Lower leg skin (tissue), 4 donors: ENCODE measurements around the gene ENAH. TPM values are rescaled to one million over a fixed set of nuclear protein-coding genes. Genes with fewer than 3 reads are reported as not detected.
"Not testable (repeated sequence)": the region's sequence is repeated elsewhere in the genome, so short reads cannot be mapped to it uniquely, and the experiment has no call there.

Source experiments
- DNase-seq, 2 donors: peaks; one replicate each; pipeline ENCODE4 v3.0.0-alpha.2; 2019; ENCODE audit warnings: low spot score in 2 of 2
- H3K4me3 ChIP-seq: fragments of 200-600 bp; sonication (generic); 2 replicates; pipeline ENCODE4 v1.5.1; 2017; ENCODE audit warnings: mild to moderate bottlenecking, low read depth; ENCODE audit not compliant: poor library complexity, severe bottlenecking
- CTCF ChIP-seq, 3 donors: fragments of 450-650 bp; IDR thresholded peaks; one replicate each; pipeline ENCODE4 v1.5.1; 2016; ENCODE audit warnings: antibody characterized with exemption in 3 of 3, mild to moderate bottlenecking in 3 of 3, moderate library complexity in 2 of 3
- POLR2A ChIP-seq, 2 donors: fragments of 450-650 bp; IDR thresholded peaks; one replicate each; pipeline ENCODE4 v1.6.1; 2016 to 2017; ENCODE audit warnings: antibody characterized with exemption in 2 of 2, mild to moderate bottlenecking in 1 of 2, moderate library complexity in 1 of 2
- WGBS, 2 donors: methylation state at CpG; one replicate each; pipeline ENCODE4 v1.1.5; 2018; 5-methylcytosine and 5-hydroxymethylcytosine counted together
- intact Hi-C: fragments of 100-400 bp; cut with DNase I; formaldehyde crosslinking; loops from one replicate; pipeline ENCODE4 v1.15.0; 2023; ENCODE audit warnings: low total_unique reads
- total RNA-seq, 4 donors: library from RNA; depleted of rRNA; stranded (reverse); fragments of >200 nt; gene quantifications; one replicate each; pipeline ENCODE4 v1.1.0, GENCODE V29; 2016

ENAH gene
- total RNA-seq, 4 donors from 2014 or later = 32.5 to 37.4 (median 35.2) TPM

GRCh38 chr1:225635649-225636048 lies 17.3 kb downstream of the ENAH start:
- no peak overlapping the region for H3K4me3 ChIP-seq
- TF ChIP-seq POLR2A (IDR thresholded peaks at IDR 0.05) = no peak
- no peak for TF ChIP-seq CTCF (IDR thresholded peaks at IDR 0.05)
- no peak for DNase-seq
- intact Hi-C loops = no loop called here

- H3K4me3 ChIP-seq, intact Hi-C loops, DNase-seq: not testable (repeated sequence)
- WGBS, 2 donors = 87 to 97% methylated on average over 4 of the region's 4 CpGs
Measured at GRCh38 chr1:225632836-225633235, 20.1 kb downstream of the ENAH start.

- DNase-seq = no peak
- intact Hi-C loops = no loop called here
- H3K4me3 ChIP-seq = no peak overlapping the region
- WGBS, 2 donors = 90 to 92% methylated on average over 6 of the region's 6 CpGs
- TF ChIP-seq CTCF (IDR thresholded peaks at IDR 0.05) = no peak
- no peak for TF ChIP-seq POLR2A (IDR thresholded peaks at IDR 0.05)
Measured at GRCh38 chr1:225631021-225631663, 21.8 kb downstream of the ENAH start.

GRCh38 chr1:225629483-225629882 lies 23.4 kb downstream of the ENAH start:
- intact Hi-C loops = no loop called here
- DNase-seq = no peak
- no peak overlapping the region for H3K4me3 ChIP-seq
- no peak for TF ChIP-seq CTCF (IDR thresholded peaks at IDR 0.05)
- TF ChIP-seq POLR2A (IDR thresholded peaks at IDR 0.05) = no peak
- WGBS, 2 donors = 70 to 73% methylated on average over 3 of the region's 3 CpGs

GRCh38 chr1:225628794-225629193 lies 24.1 kb downstream of the ENAH start:
- H3K4me3 ChIP-seq, intact Hi-C loops, DNase-seq: not testable (repeated sequence)
- 93 to 96% methylated on average over 13 of the region's 13 CpGs for WGBS, 2 donors

GRCh38 chr1:225627304-225627947 lies 25.5 kb downstream of the ENAH start:
- TF ChIP-seq CTCF (IDR thresholded peaks at IDR 0.05) (no peak), POLR2A (IDR thresholded peaks at IDR 0.05) (no peak)
- no peak overlapping the region for H3K4me3 ChIP-seq
- intact Hi-C loops = no loop called here
- WGBS, 2 donors = 55 to 72% methylated on average over 2 of the region's 2 CpGs
- no peak for DNase-seq

- DNase-seq = no peak
- H3K4me3 ChIP-seq = no peak overlapping the region
- TF ChIP-seq POLR2A (IDR thresholded peaks at IDR 0.05) (no peak), CTCF (IDR thresholded peaks at IDR 0.05) (no peak)
- WGBS, 2 donors = 85 to 87% methylated on average over 2 of the region's 2 CpGs
- intact Hi-C loops = no loop called here
Measured at GRCh38 chr1:225626698-225627097, 26.2 kb downstream of the ENAH start.
